Left ventricle myocardium inferior (tissue), 1 donor: ENCODE measurements around the gene CDK14. TPM values are rescaled to one million over a fixed set of nuclear protein-coding genes. Genes with fewer than 3 reads are reported as not detected.
A peak's percentile ranks its signal among the peaks of the same experiment; 100 is the strongest.

Experiments
- DNase-seq: peaks from one replicate; pipeline ENCODE4 v3.0.0-alpha.2; 2020
- H3K27ac ChIP-seq: fragments of 200-600 bp; replicated peaks from 2 replicates; pipeline ENCODE4 v1.8.0; 2021
- H3K27me3 ChIP-seq: fragments of 200-600 bp; 2 replicates; pipeline ENCODE4 v1.8.0; 2021; ENCODE audit warnings: low read depth
- H3K36me3 ChIP-seq: fragments of 200-600 bp; 2 replicates; pipeline ENCODE4 v1.8.0; 2021
- H3K4me1 ChIP-seq: fragments of 200-600 bp; 2 replicates; pipeline ENCODE4 v1.8.0; 2021
- H3K4me3 ChIP-seq: fragments of 200-600 bp; 2 replicates; pipeline ENCODE4 v1.8.0; 2021; ENCODE audit warnings: mild to moderate bottlenecking, moderate library complexity
- H3K9me3 ChIP-seq: fragments of 200-600 bp; replicated peaks from 2 replicates; pipeline ENCODE4 v1.8.0; 2021
- CTCF ChIP-seq: fragments of 200-600 bp; IDR thresholded peaks from 2 replicates; pipeline ENCODE4 v1.8.0; 2021; ENCODE audit warnings: antibody characterized with exemption, mild to moderate bottlenecking, borderline replicate concordance
- intact Hi-C: fragments of 100-400 bp; cut with micrococcal nuclease; formaldehyde crosslinking; loops from one replicate; pipeline ENCODE4 v1.11.0; 2022
- total RNA-seq: library from RNA; stranded (reverse); fragmentation: NEBNext Ultra II Directional; extraction: Animal tissue kit (Norgen Biotek cat#: 25700); gene quantifications from one replicate; pipeline ENCODE4 v1.2.1, GENCODE V29; 2021
- donor health status: DM: no; HTN: yes; CAD: no; lungs with severe emphysema.

Gene CDK14
- total RNA-seq, 1 donor from 2014 or later, result 18.7 TPM

GRCh38 chr7:91030680-91031380 lies 434.7 kb downstream of the CDK14 start:
- H3K9me3 ChIP-seq, result peaks cover 5% of the 10 kb centered on the region
- H3K27ac ChIP-seq, result no peak overlapping the region
- no peaks in the 10 kb centered on the region for H3K27me3 ChIP-seq
- intact Hi-C loops, result loop anchor here (5.0 to 10.0 kb wide), 2 partner anchors 476 to 574 kb away; no protein-coding TSS in a partner anchor
- DNase-seq, result no peak
- no peak overlapping the region for H3K4me3 ChIP-seq
- no peak for TF ChIP-seq CTCF
- peaks cover 13% of the 10 kb centered on the region for H3K4me1 ChIP-seq
- no peaks in the 10 kb centered on the region for H3K36me3 ChIP-seq

GRCh38 chr7:91031757-91032156 lies 435.6 kb downstream of the CDK14 start:
- no peak for DNase-seq
- no peak overlapping the region for H3K4me3 ChIP-seq
- peaks cover 5% of the 10 kb centered on the region for H3K9me3 ChIP-seq
- no peak for TF ChIP-seq CTCF
- H3K36me3 ChIP-seq, result no peaks in the 10 kb centered on the region
- peaks cover 13% of the 10 kb centered on the region for H3K4me1 ChIP-seq
- H3K27me3 ChIP-seq, result no peaks in the 10 kb centered on the region
- intact Hi-C loops, result loop anchor here (5.0 to 10.0 kb wide), 2 partner anchors 477 to 574 kb away; no protein-coding TSS in a partner anchor
- no peak overlapping the region for H3K27ac ChIP-seq

GRCh38 chr7:91033574-91033973 lies 437.5 kb downstream of the CDK14 start:
- no peak for DNase-seq
- intact Hi-C loops, result loop anchor here (5.0 to 10.0 kb wide), 2 partner anchors 479 to 576 kb away; no protein-coding TSS in a partner anchor
- TF ChIP-seq CTCF, result no peak
- Histone ChIP-seq H3K9me3 (peaks cover 5% of the 10 kb centered on the region), H3K27me3 (no peaks in the 10 kb centered on the region), H3K4me1 (peaks cover 13% of the 10 kb centered on the region), H3K4me3 (no peak overlapping the region), H3K27ac (no peak overlapping the region), H3K36me3 (no peaks in the 10 kb centered on the region)

GRCh38 chr7:91034459-91035368 lies 438.6 kb downstream of the CDK14 start:
- TF ChIP-seq CTCF, result peak; percentile 76
- Histone ChIP-seq H3K36me3 (no peaks in the 10 kb centered on the region), H3K27me3 (no peaks in the 10 kb centered on the region), H3K27ac (no peak overlapping the region), H3K9me3 (peaks cover 5% of the 10 kb centered on the region), H3K4me1 (peaks cover 13% of the 10 kb centered on the region), H3K4me3 (no peak overlapping the region)
- intact Hi-C loops, result loop anchor here (5.0 to 10.0 kb wide), 2 partner anchors 480 to 577 kb away; no protein-coding TSS in a partner anchor
- no peak for DNase-seq

GRCh38 chr7:91039033-91039432 lies 442.9 kb downstream of the CDK14 start:
- Histone ChIP-seq H3K36me3 (no peaks in the 10 kb centered on the region), H3K27me3 (no peaks in the 10 kb centered on the region), H3K4me1 (peaks cover 5% of the 10 kb centered on the region), H3K4me3 (no peak overlapping the region), H3K9me3 (no peaks in the 10 kb centered on the region), H3K27ac (no peak overlapping the region)
- DNase-seq, result no peak
- TF ChIP-seq CTCF, result no peak
- intact Hi-C loops, result loop anchor here (10.0 kb wide), 1 partner anchor 484 kb away; no protein-coding TSS in a partner anchor
